Suprapubic skin (tissue), 4 donors: ENCODE measurements around the gene ZNF439. TPM values are rescaled to one million over a fixed set of nuclear protein-coding genes. Genes with fewer than 3 reads are reported as not detected.
"Not testable (repeated sequence)": the region's sequence is repeated elsewhere in the genome, so short reads cannot be mapped to it uniquely, and the experiment has no call there.

Source experiments
- DNase-seq, 2 donors: peaks; one replicate each; pipeline ENCODE4 v3.0.0-alpha.2; 2019; ENCODE audit warnings: low spot score in 2 of 2
- H3K27ac ChIP-seq: fragments of 200-600 bp; sonication (generic); one replicate; pipeline ENCODE4 v1.5.1; 2019
- H3K27me3 ChIP-seq: fragments of 200-600 bp; sonication (generic); one replicate; pipeline ENCODE4 v1.5.1; 2019
- H3K36me3 ChIP-seq: fragments of 200-600 bp; sonication (generic); one replicate; pipeline ENCODE4 v1.5.1; 2019
- H3K4me1 ChIP-seq: fragments of 200-600 bp; sonication (generic); one replicate; pipeline ENCODE4 v1.5.1; 2019
- H3K4me3 ChIP-seq: fragments of 200-600 bp; sonication (generic); one replicate; pipeline ENCODE4 v1.5.1; 2019; ENCODE audit warnings: mild to moderate bottlenecking
- H3K9me3 ChIP-seq: fragments of 200-600 bp; sonication (generic); one replicate; pipeline ENCODE4 v1.5.1; 2019
- CTCF ChIP-seq, 2 donors: fragments of 200-600 bp in 1 of 2; fragments of 450-650 bp in 1 of 2; sonication (generic) in 1 of 2; IDR thresholded peaks; one replicate each; pipeline ENCODE4 v1.5.1; 2016 to 2019; ENCODE audit warnings: antibody characterized with exemption in 2 of 2, mild to moderate bottlenecking in 1 of 2, moderate library complexity in 1 of 2
- EP300 ChIP-seq: sonication (generic); formaldehyde crosslinking; IDR thresholded peaks from one replicate; pipeline ENCODE4 v1.6.1; 2017; ENCODE audit warnings: antibody characterized with exemption
- POLR2A ChIP-seq, 2 donors: fragments of 450-650 bp; IDR thresholded peaks; one replicate each; pipeline ENCODE4 v1.6.1; 2017; ENCODE audit warnings: antibody characterized with exemption in 2 of 2, mild to moderate bottlenecking in 2 of 2, moderate library complexity in 2 of 2
- POLR2AphosphoS5 ChIP-seq, 3 donors: sonication (generic); formaldehyde crosslinking; IDR thresholded peaks; one replicate each; pipeline ENCODE4 v1.6.1; 2017; ENCODE audit warnings: antibody characterized with exemption in 3 of 3
- WGBS: methylation state at CpG from one replicate; pipeline ENCODE4 v1.1.5; 2018; 5-methylcytosine and 5-hydroxymethylcytosine counted together
- total RNA-seq, 4 donors: library from RNA; depleted of rRNA; stranded (reverse); fragments of >200 nt; gene quantifications; one replicate each; pipeline ENCODE4 v1.1.0, GENCODE V29; 2016

ZNF439 gene
- total RNA-seq, 4 donors from 2014 or later = 5.4 to 8.9 (median 7.1) TPM

GRCh38 chr19:11861301-11861700 lies 12.8 kb downstream of the ZNF439 start:
- H3K27me3 ChIP-seq = no peaks in the 10 kb centered on the region
- H3K4me1 ChIP-seq = no peaks in the 10 kb centered on the region
- WGBS = 96% methylated on average over 2 of the region's 2 CpGs
- H3K27ac ChIP-seq = no peak overlapping the region
- H3K9me3 ChIP-seq = no peaks in the 10 kb centered on the region
- TF ChIP-seq CTCF (IDR thresholded peaks at IDR 0.05) (no peak), POLR2AphosphoS5 (IDR thresholded peaks at IDR 0.05) (no peak), POLR2A (IDR thresholded peaks at IDR 0.05) (no peak), EP300 (no peak)
- no peak overlapping the region for H3K4me3 ChIP-seq
- DNase-seq = no peak
- H3K36me3 ChIP-seq = peaks cover 10% of the 10 kb centered on the region

DNA sequence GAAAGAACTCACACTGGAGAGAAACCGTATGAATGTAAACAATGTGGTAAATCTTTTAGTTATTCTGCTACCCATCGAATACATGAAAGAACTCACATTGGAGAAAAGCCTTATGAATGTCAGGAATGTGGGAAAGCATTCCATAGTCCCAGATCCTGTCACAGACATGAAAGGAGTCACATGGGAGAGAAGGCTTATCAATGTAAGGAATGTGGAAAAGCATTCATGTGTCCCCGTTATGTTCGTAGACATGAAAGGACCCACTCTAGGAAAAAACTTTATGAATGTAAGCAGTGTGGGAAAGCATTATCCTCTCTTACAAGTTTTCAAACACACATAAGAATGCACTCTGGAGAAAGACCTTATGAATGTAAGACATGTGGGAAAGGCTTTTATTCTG lies 19.2 kb downstream of the ZNF439 start:
- H3K27ac ChIP-seq, H3K4me1 ChIP-seq, H3K27me3 ChIP-seq, H3K4me3 ChIP-seq, DNase-seq: not testable (repeated sequence)
- WGBS = 93% methylated on average over 4 of the region's 4 CpGs
- Histone ChIP-seq H3K36me3 (peaks cover 37% of the 10 kb centered on the region), H3K9me3 (peaks cover 20% of the 10 kb centered on the region)

DNA sequence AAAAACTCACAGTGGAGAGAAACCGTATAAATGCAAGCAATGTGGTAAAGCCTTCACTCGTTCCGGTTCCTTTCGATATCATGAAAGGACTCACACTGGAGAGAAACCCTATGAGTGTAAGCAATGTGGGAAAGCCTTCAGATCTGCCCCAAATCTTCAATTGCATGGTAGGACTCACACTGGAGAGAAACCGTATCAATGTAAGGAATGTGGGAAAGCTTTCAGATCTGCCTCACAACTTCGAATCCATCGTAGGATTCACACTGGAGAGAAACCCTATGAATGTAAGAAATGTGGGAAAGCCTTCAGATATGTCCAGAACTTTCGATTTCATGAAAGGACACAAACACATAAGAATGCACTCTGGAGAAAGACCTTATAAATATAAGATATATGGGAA lies 19.7 kb downstream of the ZNF439 start:
- TF ChIP-seq EP300 = no peak
- Histone ChIP-seq H3K36me3 (peaks cover 37% of the 10 kb centered on the region), H3K4me1 (no peaks in the 10 kb centered on the region)

GRCh38 chr19:11872624-11873023 lies 24.1 kb downstream of the ZNF439 start:
- TF ChIP-seq POLR2AphosphoS5 (IDR thresholded peaks at IDR 0.05) (no peak), CTCF (IDR thresholded peaks at IDR 0.05) (no peak), EP300 (no peak), POLR2A (IDR thresholded peaks at IDR 0.05) (no peak)
- no peak for DNase-seq
- no peaks in the 10 kb centered on the region for H3K27me3 ChIP-seq
- WGBS = 96% methylated on average over 9 of the region's 9 CpGs
- H3K27ac ChIP-seq = no peak overlapping the region
- no peak overlapping the region for H3K4me3 ChIP-seq
- H3K9me3 ChIP-seq = peaks cover 17% of the 10 kb centered on the region
- peaks cover 14% of the 10 kb centered on the region for H3K36me3 ChIP-seq
- no peaks in the 10 kb centered on the region for H3K4me1 ChIP-seq

More for the DNA sequence above, 19.7 kb downstream of the ZNF439 start:
- Histone ChIP-seq H3K9me3 (peaks cover 20% of the 10 kb centered on the region), H3K27ac (no peak overlapping the region), H3K27me3 (no peaks in the 10 kb centered on the region), H3K4me3 (no peak overlapping the region)
- WGBS = 89% methylated on average over 8 of the region's 8 CpGs
- DNase-seq = no peak

DNA sequence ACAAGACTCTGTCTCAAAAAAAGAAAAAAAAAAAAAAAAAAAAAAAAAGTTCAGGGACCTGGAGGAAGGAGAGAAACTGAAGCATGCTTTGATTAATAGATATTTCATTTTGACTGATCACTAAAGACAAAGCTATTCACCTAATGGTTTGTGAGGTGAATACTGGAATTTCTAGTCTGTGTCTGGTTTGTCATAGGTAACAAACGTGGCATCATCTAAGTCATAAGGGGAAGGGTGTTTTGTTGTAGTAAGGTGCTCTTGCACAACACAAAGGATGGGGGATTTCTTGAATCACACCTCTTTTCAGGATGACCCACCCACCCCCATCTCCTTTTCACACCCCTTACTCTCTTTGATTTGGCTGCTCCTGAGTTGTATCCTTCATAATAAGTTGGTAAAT lies 25.2 kb downstream of the ZNF439 start:
- Histone ChIP-seq H3K4me3 (no peak overlapping the region), H3K36me3 (peaks cover 3% of the 10 kb centered on the region), H3K27me3 (no peaks in the 10 kb centered on the region), H3K27ac (no peak overlapping the region), H3K9me3 (peaks cover 7% of the 10 kb centered on the region), H3K4me1 (no peaks in the 10 kb centered on the region)
- 84% methylated on average over 1 of the region's 1 CpG for WGBS
- TF ChIP-seq POLR2AphosphoS5 (IDR thresholded peaks at IDR 0.05) (no peak), CTCF (IDR thresholded peaks at IDR 0.05) (no peak)
- DNase-seq = no peak

GRCh38 chr19:11879687-11880266 lies 31.3 kb downstream of the ZNF439 start:
- not testable (repeated sequence) for H3K4me1 ChIP-seq, H3K4me3 ChIP-seq, DNase-seq, H3K27ac ChIP-seq, H3K27me3 ChIP-seq, H3K9me3 ChIP-seq, H3K36me3 ChIP-seq
- WGBS = 77% methylated on average over 16 of the region's 16 CpGs

DNA sequence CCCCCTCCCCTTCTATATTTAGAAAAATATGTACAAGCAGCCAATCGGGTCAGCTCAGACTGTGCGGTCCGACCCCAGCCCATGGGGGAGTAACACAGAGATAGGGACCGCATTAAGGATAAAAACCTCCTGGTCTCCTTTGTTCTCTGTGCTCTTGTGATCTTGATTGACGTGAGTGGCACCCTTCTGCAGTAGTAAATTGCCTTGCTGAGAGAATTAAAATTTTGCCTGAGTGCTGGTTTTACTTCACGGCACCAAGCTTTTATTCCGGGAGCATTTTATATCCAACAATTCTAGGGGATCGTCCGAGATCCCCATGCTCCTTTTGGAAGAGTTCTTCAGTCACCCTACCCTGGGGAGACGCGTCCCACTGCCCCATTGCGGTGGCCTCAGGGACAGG lies 32.1 kb downstream of the ZNF439 start:
- H3K27ac ChIP-seq = no peak overlapping the region
- no peak for DNase-seq
- 94% methylated on average over 11 of the region's 12 CpGs for WGBS
- TF ChIP-seq POLR2AphosphoS5 (IDR thresholded peaks at IDR 0.05) = no peak
- TF ChIP-seq CTCF (IDR thresholded peaks at IDR 0.05) = no peak
- no peak for TF ChIP-seq POLR2A (IDR thresholded peaks at IDR 0.05)
- no peak for TF ChIP-seq EP300
- H3K9me3 ChIP-seq = no peaks in the 10 kb centered on the region
- no peaks in the 10 kb centered on the region for H3K27me3 ChIP-seq
- H3K4me1 ChIP-seq = no peaks in the 10 kb centered on the region
- no peak overlapping the region for H3K4me3 ChIP-seq
- no peaks in the 10 kb centered on the region for H3K36me3 ChIP-seq
